Right lobe of liver (tissue), 6 donors: ENCODE data around the gene TM9SF2. TPM values are rescaled to one million over a fixed set of nuclear protein-coding genes. Genes with fewer than 3 reads are reported as not detected.

ENCODE experiments used
- ATAC-seq, 4 donors: fragments of 200-7000 bp; cut with Tn5 transposase; one replicate each; pipeline ENCODE4 v1.9.1; 2020; ENCODE audit warnings: mild to moderate bottlenecking in 4 of 4, moderate library complexity in 4 of 4
- DNase-seq, 3 donors: peaks; one replicate each; pipeline ENCODE4 v3.0.0-alpha.2; 2020
- H3K27ac ChIP-seq, 3 donors: fragments of 200-600 bp; one replicate each; pipeline ENCODE4 v1.8.0; 2022
- H3K27me3 ChIP-seq, 2 donors: fragments of 200-600 bp; one replicate each; pipeline ENCODE4 v1.8.0; 2022
- H3K36me3 ChIP-seq, 4 donors: fragments of 200-600 bp; sonication (generic) in 1 of 4; one replicate each; pipeline versions ENCODE4 v1.5.1 to v1.8.0; 2017 to 2022; ENCODE audit warnings: control low read depth in 1 of 4
- H3K4me1 ChIP-seq, 4 donors: fragments of 200-600 bp; sonication (generic) in 1 of 4; one replicate each; pipeline versions ENCODE4 v1.5.1 to v1.8.0; 2017 to 2022; ENCODE audit warnings: control low read depth in 1 of 4
- H3K4me3 ChIP-seq, 3 donors: fragments of 200-600 bp; one replicate each; pipeline ENCODE4 v1.8.0; 2022
- H3K9me3 ChIP-seq, 4 donors: fragments of 200-600 bp; sonication (generic) in 1 of 4; one replicate each; pipeline versions ENCODE4 v1.5.1 to v1.8.0; 2017 to 2022; ENCODE audit warnings: control low read depth in 1 of 4
- CTCF ChIP-seq, 4 donors: fragments of 200-600 bp in 3 of 4; fragments of 450-650 bp in 1 of 4; IDR thresholded peaks; one replicate each; pipeline versions ENCODE4 v1.5.1 to v1.8.0; 2016 to 2022; ENCODE audit warnings: antibody characterized with exemption in 4 of 4, mild to moderate bottlenecking in 2 of 4
- POLR2A ChIP-seq: fragments of 450-650 bp; IDR thresholded peaks from one replicate; pipeline ENCODE4 v1.6.1; 2017; ENCODE audit warnings: antibody characterized with exemption, mild to moderate bottlenecking
- whole genome bisulfite sequencing: methylation state at CpG from one replicate; pipeline ENCODE4 v1.1.6; 2018; ENCODE audit warnings: low coverage, low lambda C conversion rate; ENCODE audit not compliant: insufficient coverage; ENCODE audit errors: missing lambda C conversion rate; 5-methylcytosine and 5-hydroxymethylcytosine counted together
- intact Hi-C, 2 donors: fragments of 100-400 bp; cut with DNase I; formaldehyde crosslinking; loops; one replicate each; pipeline versions ENCODE4 v1.11.2 to v1.14.1; 2022
- total RNA-seq, 6 experiments: library from RNA; depleted of rRNA in 2 of 6; stranded (reverse); fragments of >200 nt in 2 of 6; fragmentation: NEBNext Ultra II Directional in 3 of 6; extraction: Animal tissue kit (Norgen Biotek cat#: 25700) in 3 of 6; gene quantifications; one replicate each; pipeline versions ENCODE4 v1.1.0 to v1.2.4, GENCODE V29; 2016 to 2023
- donor health status: DM: no; HTN: yes; CAD: no.
- donor health status: DM: no; HTN: no; CAD: no.
- donor health status: DM: no; HTN: no; CAD: no.
- donor health status: DM: no; HTN: yes; CAD: no.
- donor health status: DM: no; HTN: yes; CAD: no.

Gene TM9SF2
- total RNA-seq, 6 experiments from 2014 or later: 83.6 to 102 (median 92.2) TPM

GRCh38 chr13:99548448-99548847 lies 47.2 kb downstream of the TM9SF2 start:
- TF ChIP-seq POLR2A (no peak), CTCF (IDR thresholded peaks at IDR 0.05) (no peak)
- intact Hi-C loops: no loop called here
- H3K4me3 ChIP-seq: no peak overlapping the region
- H3K27me3 ChIP-seq: no peaks in the 10 kb centered on the region
- peaks cover 0 to 6% (median 0%) of the 10 kb centered on the region in 4 donors for H3K4me1 ChIP-seq
- ATAC-seq (peak; percentile 53 to 77 (median 62)), DNase-seq (no peak)
- 39% methylated on average over 4 of the region's 4 CpGs for WGBS
- H3K36me3 ChIP-seq: peaks cover 0 to 43% (median 17%) of the 10 kb centered on the region in 4 donors
- H3K27ac ChIP-seq: no peak overlapping the region
- H3K9me3 ChIP-seq: no peaks in the 10 kb centered on the region

- H3K27ac ChIP-seq: no peak overlapping the region
- H3K4me3 ChIP-seq: no peak overlapping the region
- TF ChIP-seq POLR2A: no peak
- TF ChIP-seq CTCF (IDR thresholded peaks at IDR 0.05): no peak
- H3K9me3 ChIP-seq: no peaks in the 10 kb centered on the region
- intact Hi-C loops: no loop called here
- DNase-seq (no peak), ATAC-seq (no peak)
- no peaks in the 10 kb centered on the region for H3K27me3 ChIP-seq
- H3K36me3 ChIP-seq: peaks cover 0 to 23% (median 14%) of the 10 kb centered on the region in 4 donors
- H3K4me1 ChIP-seq: peaks cover 0 to 8% (median 0%) of the 10 kb centered on the region in 4 donors
- 82% methylated on average over 5 of the region's 5 CpGs for WGBS
These were observed 51.8 kb downstream of the TM9SF2 start for GRCh38 chr13:99553033-99553432.

GRCh38 chr13:99555149-99555548 lies 53.9 kb downstream of the TM9SF2 start:
- H3K9me3 ChIP-seq: no peaks in the 10 kb centered on the region
- DNase-seq (no peak), ATAC-seq (no peak)
- intact Hi-C loops: no loop called here
- WGBS: 54% methylated on average over 5 of the region's 5 CpGs
- peaks cover 0 to 23% (median 2%) of the 10 kb centered on the region in 4 donors for H3K4me1 ChIP-seq
- TF ChIP-seq CTCF (IDR thresholded peaks at IDR 0.05) (no peak), POLR2A (no peak)
- H3K27ac ChIP-seq: no peak overlapping the region
- no peak overlapping the region for H3K4me3 ChIP-seq
- H3K27me3 ChIP-seq: no peaks in the 10 kb centered on the region
- peaks cover 0 to 16% (median 14%) of the 10 kb centered on the region in 4 donors for H3K36me3 ChIP-seq

- intact Hi-C loops: no loop called here
- H3K27ac ChIP-seq: no peak overlapping the region
- H3K36me3 ChIP-seq: peaks cover 0 to 13% (median 12%) of the 10 kb centered on the region in 4 donors
- WGBS: 88% methylated on average over 6 of the region's 7 CpGs
- TF ChIP-seq CTCF (IDR thresholded peaks at IDR 0.05) (no peak), POLR2A (no peak)
- no peaks in the 10 kb centered on the region for H3K27me3 ChIP-seq
- H3K9me3 ChIP-seq: no peaks in the 10 kb centered on the region
- H3K4me3 ChIP-seq: no peak overlapping the region
- no peak for DNase-seq
- no peak for ATAC-seq
- peaks cover 0 to 27% (median 3%) of the 10 kb centered on the region in 4 donors for H3K4me1 ChIP-seq
These were observed 55.7 kb downstream of the TM9SF2 start for GRCh38 chr13:99556867-99557443.
